ENCODE results near the gene UGT2B10.

UGT2B10 gene

GRCh38 chr4:68871809-68872642 is 56.2 kb downstream of the UGT2B10 start:
- TF ChIP-seq CTCF (IDR thresholded peaks at IDR 0.05; ENCODE audit: insufficient read depth, low read length, poor library complexity, severe bottlenecking) (no peak), EZH2phosphoT487 (conservative IDR thresholded peaks at IDR 0.05; ENCODE audit: low read length) (no peak)
- no peaks in the 10 kb centered on the region for H4K20me1 ChIP-seq (ENCODE audit: low read depth, low read length)
- H3K9me3 ChIP-seq (ENCODE audit: insufficient read depth, low read length): no peaks in the 10 kb centered on the region
- H3F3A ChIP-seq (ENCODE audit: insufficient read depth): no peaks in the 10 kb centered on the region
- no peak overlapping the region for H3K9ac ChIP-seq (ENCODE audit: low read length)
- no peak overlapping the region for H3K27ac ChIP-seq (ENCODE audit: low read depth, low read length)
- H3K27me3 ChIP-seq (ENCODE audit: low read length): no peaks in the 10 kb centered on the region
- no peak overlapping the region for H3K4me3 ChIP-seq (ENCODE audit: insufficient read depth, low read length, poor library complexity, severe bottlenecking)
- no peaks in the 10 kb centered on the region for H3K36me3 ChIP-seq (ENCODE audit: low read length)
- H3K9me2 ChIP-seq (replicated peaks; ENCODE audit: insufficient read depth, low read length): no peaks in the 10 kb centered on the region
- no peak overlapping the region for H3K4me2 ChIP-seq (ENCODE audit: low read depth, low read length, poor library complexity, severe bottlenecking)
- H2AFZ ChIP-seq (ENCODE audit: low read depth, low read length, severe bottlenecking): no peak overlapping the region
- no peaks in the 10 kb centered on the region for H3K79me2 ChIP-seq (ENCODE audit: insufficient read depth, low read length)

- Histone ChIP-seq H3K79me2 (ENCODE audit: insufficient read depth, low read length) (no peaks in the 10 kb centered on the region), H4K20me1 (ENCODE audit: low read depth, low read length) (no peaks in the 10 kb centered on the region), H3F3A (ENCODE audit: insufficient read depth) (no peaks in the 10 kb centered on the region), H3K9ac (ENCODE audit: low read length) (no peak overlapping the region), H3K9me3 (ENCODE audit: insufficient read depth, low read length) (no peaks in the 10 kb centered on the region), H3K9me2 (replicated peaks; ENCODE audit: insufficient read depth, low read length) (no peaks in the 10 kb centered on the region), H3K4me3 (ENCODE audit: insufficient read depth, low read length, poor library complexity, severe bottlenecking) (no peak overlapping the region), H3K36me3 (ENCODE audit: low read length) (no peaks in the 10 kb centered on the region), H2AFZ (ENCODE audit: low read depth, low read length, severe bottlenecking) (no peak overlapping the region), H3K27ac (ENCODE audit: low read depth, low read length) (no peak overlapping the region), H3K4me2 (ENCODE audit: low read depth, low read length, poor library complexity, severe bottlenecking) (no peak overlapping the region), H3K27me3 (ENCODE audit: low read length) (no peaks in the 10 kb centered on the region)
- no peak for TF ChIP-seq CTCF (IDR thresholded peaks at IDR 0.05; ENCODE audit: insufficient read depth, low read length, poor library complexity, severe bottlenecking)
These were observed 57.1 kb downstream of the UGT2B10 start for GRCh38 chr4:68872643-68873502.

GRCh38 chr4:68874507-68874906 is 58.7 kb downstream of the UGT2B10 start:
- Histone ChIP-seq H3K79me2 (ENCODE audit: insufficient read depth, low read length) (no peaks in the 10 kb centered on the region), H3K4me3 (ENCODE audit: insufficient read depth, low read length, poor library complexity, severe bottlenecking) (no peak overlapping the region), H3K36me3 (ENCODE audit: low read length) (no peaks in the 10 kb centered on the region), H3K9me2 (replicated peaks; ENCODE audit: insufficient read depth, low read length) (no peaks in the 10 kb centered on the region), H4K20me1 (ENCODE audit: low read depth, low read length) (no peaks in the 10 kb centered on the region), H3K27me3 (ENCODE audit: low read length) (no peaks in the 10 kb centered on the region), H3K4me2 (ENCODE audit: low read depth, low read length, poor library complexity, severe bottlenecking) (no peak overlapping the region), H2AFZ (ENCODE audit: low read depth, low read length, severe bottlenecking) (no peak overlapping the region), H3K9me3 (ENCODE audit: insufficient read depth, low read length) (no peaks in the 10 kb centered on the region), H3K27ac (ENCODE audit: low read depth, low read length) (no peak overlapping the region), H3K9ac (ENCODE audit: low read length) (no peak overlapping the region), H3F3A (ENCODE audit: insufficient read depth) (no peaks in the 10 kb centered on the region)
- TF ChIP-seq CTCF (IDR thresholded peaks at IDR 0.05; ENCODE audit: insufficient read depth, low read length, poor library complexity, severe bottlenecking): no peak
- no peak for TF ChIP-seq EZH2phosphoT487 (conservative IDR thresholded peaks at IDR 0.05; ENCODE audit: low read length)
